ENCODE results near the gene RDH13.

DNA sequence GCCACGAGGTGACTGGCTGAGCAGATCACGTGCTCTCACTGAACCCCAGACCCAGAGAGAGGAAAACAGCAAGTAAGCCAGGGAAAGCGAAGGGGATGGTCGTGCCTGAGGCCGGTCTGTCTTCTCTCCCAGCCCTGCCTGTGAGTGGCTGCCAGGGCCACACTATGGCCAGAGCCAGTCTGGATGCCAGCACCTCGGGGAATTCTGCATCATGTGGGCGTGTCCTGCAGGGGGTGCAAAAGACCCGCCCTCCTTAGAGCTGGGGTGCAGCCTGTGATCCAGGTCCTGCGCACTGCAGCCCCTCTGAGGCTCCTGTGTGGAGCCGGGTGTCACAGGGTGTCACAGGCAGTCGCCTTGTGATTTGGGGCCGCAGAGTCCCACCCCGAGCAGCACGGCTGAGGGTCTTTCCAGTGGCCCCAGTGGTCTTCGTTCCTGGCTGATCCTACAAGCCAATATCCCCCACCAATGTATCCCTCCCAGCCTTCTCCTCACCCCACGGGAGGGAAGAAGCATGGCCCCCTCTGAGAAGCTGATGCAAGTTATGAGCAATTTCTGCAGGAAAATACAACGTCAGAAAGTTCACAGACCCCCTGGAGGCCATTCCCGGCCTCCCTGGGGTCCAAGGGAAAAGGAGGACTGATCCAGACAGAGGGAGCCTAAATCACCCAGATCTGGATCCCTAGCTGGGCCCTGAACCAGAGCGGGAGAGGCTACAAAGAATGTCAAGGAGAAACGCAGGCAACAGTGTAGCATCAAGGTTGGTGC, 46.8 kb upstream of the RDH13 start:
- TF ChIP-seq, protein P1, sequence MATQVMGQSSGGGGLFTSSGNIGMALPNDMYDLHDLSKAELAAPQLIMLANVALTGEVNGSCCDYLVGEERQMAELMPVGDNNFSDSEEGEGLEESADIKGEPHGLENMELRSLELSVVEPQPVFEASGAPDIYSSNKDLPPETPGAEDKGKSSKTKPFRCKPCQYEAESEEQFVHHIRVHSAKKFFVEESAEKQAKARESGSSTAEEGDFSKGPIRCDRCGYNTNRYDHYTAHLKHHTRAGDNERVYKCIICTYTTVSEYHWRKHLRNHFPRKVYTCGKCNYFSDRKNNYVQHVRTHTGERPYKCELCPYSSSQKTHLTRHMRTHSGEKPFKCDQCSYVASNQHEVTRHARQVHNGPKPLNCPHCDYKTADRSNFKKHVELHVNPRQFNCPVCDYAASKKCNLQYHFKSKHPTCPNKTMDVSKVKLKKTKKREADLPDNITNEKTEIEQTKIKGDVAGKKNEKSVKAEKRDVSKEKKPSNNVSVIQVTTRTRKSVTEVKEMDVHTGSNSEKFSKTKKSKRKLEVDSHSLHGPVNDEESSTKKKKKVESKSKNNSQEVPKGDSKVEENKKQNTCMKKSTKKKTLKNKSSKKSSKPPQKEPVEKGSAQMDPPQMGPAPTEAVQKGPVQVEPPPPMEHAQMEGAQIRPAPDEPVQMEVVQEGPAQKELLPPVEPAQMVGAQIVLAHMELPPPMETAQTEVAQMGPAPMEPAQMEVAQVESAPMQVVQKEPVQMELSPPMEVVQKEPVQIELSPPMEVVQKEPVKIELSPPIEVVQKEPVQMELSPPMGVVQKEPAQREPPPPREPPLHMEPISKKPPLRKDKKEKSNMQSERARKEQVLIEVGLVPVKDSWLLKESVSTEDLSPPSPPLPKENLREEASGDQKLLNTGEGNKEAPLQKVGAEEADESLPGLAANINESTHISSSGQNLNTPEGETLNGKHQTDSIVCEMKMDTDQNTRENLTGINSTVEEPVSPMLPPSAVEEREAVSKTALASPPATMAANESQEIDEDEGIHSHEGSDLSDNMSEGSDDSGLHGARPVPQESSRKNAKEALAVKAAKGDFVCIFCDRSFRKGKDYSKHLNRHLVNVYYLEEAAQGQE (IDR thresholded peaks at IDR 0.05; ENCODE audit: unreplicated experiment) = no peak
- TF ChIP-seq POLR2AphosphoS5 (IDR thresholded peaks at IDR 0.05; ENCODE audit: low read depth) (no peak), EZH2 (IDR thresholded peaks at IDR 0.05; ENCODE audit: low read depth, unreplicated experiment) (no peak), EZH2phosphoT487 (IDR thresholded peaks at IDR 0.05; ENCODE audit: unreplicated experiment) (no peak), CREB1 (CRISPR knock-in tag; IDR thresholded peaks at IDR 0.05; ENCODE audit: low read depth) (no peak), JUNB (IDR thresholded peaks at IDR 0.05; ENCODE audit: unreplicated experiment) (no peak), NANOG (IDR thresholded peaks at IDR 0.05; ENCODE audit: borderline replicate concordance) (no peak), STAT1 (IDR thresholded peaks at IDR 0.05; ENCODE audit: unreplicated experiment) (no peak)
- TF ChIP-seq, protein P2, sequence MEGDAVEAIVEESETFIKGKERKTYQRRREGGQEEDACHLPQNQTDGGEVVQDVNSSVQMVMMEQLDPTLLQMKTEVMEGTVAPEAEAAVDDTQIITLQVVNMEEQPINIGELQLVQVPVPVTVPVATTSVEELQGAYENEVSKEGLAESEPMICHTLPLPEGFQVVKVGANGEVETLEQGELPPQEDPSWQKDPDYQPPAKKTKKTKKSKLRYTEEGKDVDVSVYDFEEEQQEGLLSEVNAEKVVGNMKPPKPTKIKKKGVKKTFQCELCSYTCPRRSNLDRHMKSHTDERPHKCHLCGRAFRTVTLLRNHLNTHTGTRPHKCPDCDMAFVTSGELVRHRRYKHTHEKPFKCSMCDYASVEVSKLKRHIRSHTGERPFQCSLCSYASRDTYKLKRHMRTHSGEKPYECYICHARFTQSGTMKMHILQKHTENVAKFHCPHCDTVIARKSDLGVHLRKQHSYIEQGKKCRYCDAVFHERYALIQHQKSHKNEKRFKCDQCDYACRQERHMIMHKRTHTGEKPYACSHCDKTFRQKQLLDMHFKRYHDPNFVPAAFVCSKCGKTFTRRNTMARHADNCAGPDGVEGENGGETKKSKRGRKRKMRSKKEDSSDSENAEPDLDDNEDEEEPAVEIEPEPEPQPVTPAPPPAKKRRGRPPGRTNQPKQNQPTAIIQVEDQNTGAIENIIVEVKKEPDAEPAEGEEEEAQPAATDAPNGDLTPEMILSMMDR (conservative IDR thresholded peaks at IDR 0.05; ENCODE audit: low read depth in 2 of 2) = no peak
